Neural crest cell (in vitro differentiated cells): ENCODE data around the gene MYO7A. TPM values are rescaled to one million over a fixed set of nuclear protein-coding genes. Genes with fewer than 3 reads are reported as not detected.

Experiments used
- DNase-seq: peaks from one replicate; pipeline ENCODE4 v3.0.0; 2021; ENCODE audit warnings: low read depth, mixed read lengths, low spot score
- H3K27ac Mint-ChIP-seq: one replicate; pipeline ENCODE4 v1.8.0; 2021; ENCODE audit warnings: mild to moderate bottlenecking, mixed read lengths; ENCODE audit not compliant: unreplicated experiment
- H3K27me3 Mint-ChIP-seq: 2 replicates; pipeline ENCODE4 v1.8.0; 2021; ENCODE audit warnings: low read depth, mild to moderate bottlenecking, mixed read lengths
- H3K36me3 Mint-ChIP-seq: 2 replicates; pipeline ENCODE4 v1.8.0; 2021; ENCODE audit warnings: low read depth, mild to moderate bottlenecking, mixed read lengths
- H3K4me1 Mint-ChIP-seq: 2 replicates; pipeline ENCODE4 v1.8.0; 2021; ENCODE audit warnings: mixed read lengths
- H3K4me3 Mint-ChIP-seq: one replicate; pipeline ENCODE4 v1.8.0; 2021; ENCODE audit warnings: mild to moderate bottlenecking, mixed read lengths
- H3K9me3 Mint-ChIP-seq: 2 replicates; pipeline ENCODE4 v1.8.0; 2021; ENCODE audit warnings: mixed read lengths
- total RNA-seq: library from RNA; stranded (reverse); gene quantifications from 2 replicates; pipeline ENCODE4 v1.2.1, GENCODE V29; 2021
- TF ChIP-seq, protein P1 (sequence below): fragments of 200-600 bp; sonication (generic); conservative IDR thresholded peaks from 2 replicates; pipeline ENCODE4 v1.5.0; 2021; ENCODE audit warnings: antibody characterized with exemption, mild to moderate bottlenecking

The MYO7A gene
- total RNA-seq, 1 donor from 2014 or later, result 2.5 TPM

DNA sequence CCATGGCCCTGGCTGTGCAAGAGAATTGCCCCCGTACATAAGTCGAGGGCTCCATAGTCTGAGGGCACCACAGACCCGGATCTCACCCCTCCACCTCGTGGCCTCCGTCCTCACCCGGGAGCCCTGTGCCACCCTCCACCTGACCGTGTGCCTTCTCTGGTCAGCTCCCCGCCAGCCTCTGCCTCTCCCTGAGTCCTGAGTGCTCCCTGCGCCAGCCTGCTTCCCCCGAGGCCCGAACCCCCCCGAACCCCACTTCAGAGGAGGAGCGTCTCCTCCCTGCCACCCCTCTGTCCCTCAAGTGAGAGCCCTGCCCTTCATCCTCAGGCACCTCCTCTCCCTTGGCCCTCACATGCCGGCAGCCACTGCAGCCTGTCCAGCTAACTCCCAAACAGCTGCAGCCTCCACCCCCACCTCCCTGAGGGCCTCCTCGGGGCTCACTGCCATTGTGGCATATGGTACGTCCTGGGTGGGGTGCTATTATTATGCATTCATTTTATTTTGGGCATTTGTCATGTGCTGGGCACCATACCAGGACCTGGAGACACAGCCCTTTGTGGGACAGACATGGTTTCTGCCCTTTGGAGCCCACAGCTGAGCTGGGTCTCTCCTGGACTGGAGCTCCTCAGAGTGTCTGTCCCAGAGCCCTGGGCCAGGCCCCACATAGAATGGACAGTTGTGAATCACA lies 67.2 kb downstream of the MYO7A start:
- no peak for DNase-seq
- Mint-ChIP-seq H3K27ac (peak overlapping the region; percentile 3), H3K27me3 (no peaks in the 10 kb centered on the region), H3K36me3 (no peaks in the 10 kb centered on the region), H3K9me3 (no peaks in the 10 kb centered on the region), H3K4me3 (no peak overlapping the region), H3K4me1 (peaks cover 9% of the 10 kb centered on the region)
- TF ChIP-seq, protein P1, sequence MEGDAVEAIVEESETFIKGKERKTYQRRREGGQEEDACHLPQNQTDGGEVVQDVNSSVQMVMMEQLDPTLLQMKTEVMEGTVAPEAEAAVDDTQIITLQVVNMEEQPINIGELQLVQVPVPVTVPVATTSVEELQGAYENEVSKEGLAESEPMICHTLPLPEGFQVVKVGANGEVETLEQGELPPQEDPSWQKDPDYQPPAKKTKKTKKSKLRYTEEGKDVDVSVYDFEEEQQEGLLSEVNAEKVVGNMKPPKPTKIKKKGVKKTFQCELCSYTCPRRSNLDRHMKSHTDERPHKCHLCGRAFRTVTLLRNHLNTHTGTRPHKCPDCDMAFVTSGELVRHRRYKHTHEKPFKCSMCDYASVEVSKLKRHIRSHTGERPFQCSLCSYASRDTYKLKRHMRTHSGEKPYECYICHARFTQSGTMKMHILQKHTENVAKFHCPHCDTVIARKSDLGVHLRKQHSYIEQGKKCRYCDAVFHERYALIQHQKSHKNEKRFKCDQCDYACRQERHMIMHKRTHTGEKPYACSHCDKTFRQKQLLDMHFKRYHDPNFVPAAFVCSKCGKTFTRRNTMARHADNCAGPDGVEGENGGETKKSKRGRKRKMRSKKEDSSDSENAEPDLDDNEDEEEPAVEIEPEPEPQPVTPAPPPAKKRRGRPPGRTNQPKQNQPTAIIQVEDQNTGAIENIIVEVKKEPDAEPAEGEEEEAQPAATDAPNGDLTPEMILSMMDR, result no peak

DNA sequence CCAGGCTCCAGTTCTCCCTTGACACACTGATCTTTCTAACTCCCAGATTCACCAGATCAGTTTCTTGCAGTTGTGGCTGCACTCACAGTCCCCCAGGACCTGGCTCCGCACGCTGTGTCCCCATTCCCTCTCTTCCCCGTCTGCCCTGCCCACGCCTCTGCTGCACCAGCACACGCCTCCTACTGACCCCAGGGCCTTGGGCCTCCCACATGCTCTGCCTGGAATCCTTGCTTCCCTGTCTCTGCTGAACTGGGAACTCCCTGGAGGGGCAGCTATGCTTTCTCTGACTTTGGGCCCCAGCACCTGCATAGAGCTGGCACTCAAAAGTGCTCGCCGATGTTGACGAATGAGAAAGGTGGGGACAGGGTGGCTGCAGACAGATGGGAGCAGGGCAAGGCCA lies 68.9 kb downstream of the MYO7A start:
- Mint-ChIP-seq H3K4me1 (peaks cover 9% of the 10 kb centered on the region), H3K4me3 (no peak overlapping the region), H3K36me3 (no peaks in the 10 kb centered on the region), H3K27me3 (no peaks in the 10 kb centered on the region), H3K9me3 (no peaks in the 10 kb centered on the region), H3K27ac (no peak overlapping the region)
- TF ChIP-seq, protein P1, result no peak
- DNase-seq, result no peak

DNA sequence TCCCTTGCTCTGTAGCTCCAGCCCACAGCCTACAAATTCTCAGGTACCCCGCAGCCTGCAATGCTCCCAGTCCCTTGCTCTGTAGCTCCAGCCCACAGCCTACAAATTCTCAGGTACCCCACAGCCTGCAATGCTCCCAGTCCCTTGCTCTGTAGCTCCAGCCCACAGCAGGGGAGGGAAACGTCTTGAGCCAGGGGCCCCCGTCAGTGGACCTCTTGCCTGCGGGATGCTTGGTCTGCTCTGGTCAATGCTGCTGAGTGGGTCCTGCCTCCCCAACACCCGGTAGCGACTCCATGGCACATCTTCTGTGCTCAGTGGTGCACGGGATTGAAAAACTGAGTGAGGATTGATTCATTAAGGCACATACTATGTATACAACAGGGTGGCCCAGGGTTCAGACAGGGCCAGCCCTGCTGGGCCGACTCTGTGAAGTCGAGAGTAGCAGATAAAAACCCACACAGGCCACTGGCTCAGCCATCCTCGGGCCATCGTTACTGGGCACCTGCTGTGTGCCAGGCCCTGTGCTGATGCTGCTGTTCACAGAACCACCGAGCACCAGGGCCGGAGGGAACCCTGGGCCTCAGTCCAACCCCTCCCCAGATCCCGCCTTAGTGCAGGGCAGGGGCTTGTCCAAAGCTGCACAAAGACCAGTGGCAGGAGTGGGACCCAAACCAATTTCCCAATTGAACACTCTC lies 69.7 kb downstream of the MYO7A start:
- peak overlapping the region; percentile 71 for H3K27ac Mint-ChIP-seq
- H3K36me3 Mint-ChIP-seq, result no peaks in the 10 kb centered on the region
- peaks cover 9% of the 10 kb centered on the region for H3K4me1 Mint-ChIP-seq
- no peak for DNase-seq
- H3K4me3 Mint-ChIP-seq, result no peak overlapping the region
- H3K9me3 Mint-ChIP-seq, result no peaks in the 10 kb centered on the region
- TF ChIP-seq, protein P1, result no peak
- no peaks in the 10 kb centered on the region for H3K27me3 Mint-ChIP-seq

DNA sequence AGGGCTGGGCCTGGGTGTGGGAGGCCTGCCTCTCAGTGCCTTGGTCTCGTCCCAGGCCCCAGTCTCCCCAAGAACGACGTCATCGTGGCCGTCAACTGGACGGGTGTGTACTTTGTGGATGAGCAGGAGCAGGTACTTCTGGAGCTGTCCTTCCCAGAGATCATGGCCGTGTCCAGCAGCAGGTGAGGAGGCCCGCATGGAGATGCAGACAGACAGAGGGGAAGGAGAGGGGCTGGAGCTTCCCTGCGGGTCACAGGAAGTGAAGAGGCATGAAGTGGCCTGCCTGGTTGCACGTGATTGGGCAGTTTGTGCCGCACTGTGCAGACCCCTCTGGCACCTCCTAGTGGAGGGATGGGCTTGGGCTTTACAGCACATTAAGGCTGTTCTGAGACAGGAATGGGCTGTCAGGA lies 70.4 kb downstream of the MYO7A start:
- TF ChIP-seq, protein P1, result peak; percentile 47
- H3K4me3 Mint-ChIP-seq, result no peak overlapping the region
- H3K36me3 Mint-ChIP-seq, result no peaks in the 10 kb centered on the region
- H3K27ac Mint-ChIP-seq, result no peak overlapping the region
- peaks cover 9% of the 10 kb centered on the region for H3K4me1 Mint-ChIP-seq
- H3K9me3 Mint-ChIP-seq, result no peaks in the 10 kb centered on the region
- H3K27me3 Mint-ChIP-seq, result no peaks in the 10 kb centered on the region
- peak; percentile 23 for DNase-seq

DNA sequence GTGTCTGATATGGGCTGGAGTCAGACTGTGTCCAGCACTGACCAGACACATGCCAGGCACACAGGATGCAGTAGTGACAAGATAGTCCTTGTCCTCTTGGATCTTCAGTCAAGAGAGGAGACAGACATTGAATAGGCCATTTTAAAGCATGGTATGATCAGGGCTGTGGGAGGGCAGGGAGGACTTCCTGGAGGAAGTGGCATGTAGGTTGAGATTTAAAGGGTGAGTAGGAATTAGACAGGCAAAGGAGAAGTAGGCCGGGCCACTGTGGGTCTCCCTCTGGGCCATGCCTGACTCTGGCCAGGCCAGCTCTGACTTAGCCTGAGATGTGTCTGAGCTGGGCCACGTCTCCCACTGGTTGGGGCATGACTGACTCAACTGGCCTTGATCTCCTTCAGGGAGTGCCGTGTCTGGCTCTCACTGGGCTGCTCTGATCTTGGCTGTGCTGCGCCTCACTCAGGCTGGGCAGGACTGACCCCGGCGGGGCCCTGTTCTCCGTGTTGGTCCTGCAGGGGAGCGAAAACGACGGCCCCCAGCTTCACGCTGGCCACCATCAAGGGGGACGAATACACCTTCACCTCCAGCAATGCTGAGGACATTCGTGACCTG lies 71.2 kb downstream of the MYO7A start:
- no peak for DNase-seq
- no peak overlapping the region for H3K4me3 Mint-ChIP-seq

More for the DNA sequence above, 71.2 kb downstream of the MYO7A start:
- H3K36me3 Mint-ChIP-seq, result no peaks in the 10 kb centered on the region
- TF ChIP-seq, protein P1, result no peak
- H3K9me3 Mint-ChIP-seq, result no peaks in the 10 kb centered on the region
- H3K4me1 Mint-ChIP-seq, result peaks cover 9% of the 10 kb centered on the region
- peak overlapping the region; percentile 62 for H3K27ac Mint-ChIP-seq
- H3K27me3 Mint-ChIP-seq, result no peaks in the 10 kb centered on the region
